ENCODE data around the gene HAT1. TPM values are rescaled to one million over a fixed set of nuclear protein-coding genes. Genes with fewer than 3 reads are reported as not detected.

The HAT1 gene
- total and polyA plus RNA-seq, 8 donors = 7.8 to 20.1 (median 16.2) TPM

DNA sequence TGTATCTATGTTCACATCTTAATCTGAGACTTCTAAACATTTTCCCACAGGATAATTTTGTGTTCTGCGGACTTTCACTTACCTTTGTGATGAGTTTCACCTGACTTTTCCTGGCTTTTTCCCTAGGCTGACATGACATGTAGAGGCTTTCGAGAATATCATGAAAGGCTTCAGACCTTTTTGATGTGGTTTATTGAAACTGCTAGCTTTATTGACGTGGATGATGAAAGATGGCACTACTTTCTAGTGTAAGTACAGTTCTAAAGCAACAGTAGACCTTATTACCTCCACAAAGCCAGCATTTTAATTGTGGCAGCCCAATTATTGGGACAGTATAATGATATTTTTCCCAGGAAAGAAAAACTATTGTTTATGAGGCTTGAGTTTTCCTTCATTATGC lies 43.4 kb downstream of the HAT1 start:
- intact Hi-C loops (cut with DNase I) = no loop called here
- no peaks in the 10 kb centered on the region for H3K4me1 ChIP-seq
- no peak overlapping the region for H3K27ac ChIP-seq
- 99% methylated on average over 3 of the region's 3 CpGs for WGBS, 2 donors
- H3K9me3 ChIP-seq = no peaks in the 10 kb centered on the region
- H3K36me3 ChIP-seq = peaks cover 0 to 12% (median 10%) of the 10 kb centered on the region in 3 donors
- FAIRE-seq (no peak), ATAC-seq (no peak), DNase-seq (no peak)
- no peaks in the 10 kb centered on the region for H3K27me3 ChIP-seq
- TF ChIP-seq, protein P1, sequence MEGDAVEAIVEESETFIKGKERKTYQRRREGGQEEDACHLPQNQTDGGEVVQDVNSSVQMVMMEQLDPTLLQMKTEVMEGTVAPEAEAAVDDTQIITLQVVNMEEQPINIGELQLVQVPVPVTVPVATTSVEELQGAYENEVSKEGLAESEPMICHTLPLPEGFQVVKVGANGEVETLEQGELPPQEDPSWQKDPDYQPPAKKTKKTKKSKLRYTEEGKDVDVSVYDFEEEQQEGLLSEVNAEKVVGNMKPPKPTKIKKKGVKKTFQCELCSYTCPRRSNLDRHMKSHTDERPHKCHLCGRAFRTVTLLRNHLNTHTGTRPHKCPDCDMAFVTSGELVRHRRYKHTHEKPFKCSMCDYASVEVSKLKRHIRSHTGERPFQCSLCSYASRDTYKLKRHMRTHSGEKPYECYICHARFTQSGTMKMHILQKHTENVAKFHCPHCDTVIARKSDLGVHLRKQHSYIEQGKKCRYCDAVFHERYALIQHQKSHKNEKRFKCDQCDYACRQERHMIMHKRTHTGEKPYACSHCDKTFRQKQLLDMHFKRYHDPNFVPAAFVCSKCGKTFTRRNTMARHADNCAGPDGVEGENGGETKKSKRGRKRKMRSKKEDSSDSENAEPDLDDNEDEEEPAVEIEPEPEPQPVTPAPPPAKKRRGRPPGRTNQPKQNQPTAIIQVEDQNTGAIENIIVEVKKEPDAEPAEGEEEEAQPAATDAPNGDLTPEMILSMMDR (IDR thresholded peaks at IDR 0.05) = no peak
- no peak overlapping the region for H3K4me3 ChIP-seq

DNA sequence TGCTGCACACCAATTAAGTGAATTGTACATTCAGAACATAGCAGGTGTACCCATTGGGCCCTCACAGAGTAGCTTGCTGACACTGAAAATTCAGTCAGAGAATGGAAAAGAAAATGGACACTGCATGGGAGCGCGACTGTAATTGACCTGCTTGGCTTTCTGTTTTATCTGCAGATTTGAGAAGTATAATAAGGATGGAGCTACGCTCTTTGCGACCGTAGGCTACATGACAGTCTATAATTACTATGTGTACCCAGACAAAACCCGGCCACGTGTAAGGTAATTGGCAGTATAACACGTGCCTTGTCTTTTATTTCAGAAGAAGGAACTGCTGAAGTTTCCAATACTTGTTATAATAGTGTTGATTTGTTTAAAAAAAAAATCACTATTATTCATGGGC lies 44.0 kb downstream of the HAT1 start:
- H3K4me1 ChIP-seq = no peaks in the 10 kb centered on the region
- H3K9me3 ChIP-seq = no peaks in the 10 kb centered on the region
- H3K27me3 ChIP-seq = no peaks in the 10 kb centered on the region
- FAIRE-seq = no peak
- ATAC-seq = no peak
- peaks cover 0 to 12% (median 10%) of the 10 kb centered on the region in 3 donors for H3K36me3 ChIP-seq
- whole genome bisulfite sequencing, 2 donors = 94 to 95% methylated on average over 8 of the region's 8 CpGs
- intact Hi-C loops (cut with DNase I) = no loop called here
- TF ChIP-seq, protein P1 (IDR thresholded peaks at IDR 0.05) = no peak
- H3K4me3 ChIP-seq = no peak overlapping the region
- no peak for DNase-seq
- H3K27ac ChIP-seq = no peak overlapping the region

DNA sequence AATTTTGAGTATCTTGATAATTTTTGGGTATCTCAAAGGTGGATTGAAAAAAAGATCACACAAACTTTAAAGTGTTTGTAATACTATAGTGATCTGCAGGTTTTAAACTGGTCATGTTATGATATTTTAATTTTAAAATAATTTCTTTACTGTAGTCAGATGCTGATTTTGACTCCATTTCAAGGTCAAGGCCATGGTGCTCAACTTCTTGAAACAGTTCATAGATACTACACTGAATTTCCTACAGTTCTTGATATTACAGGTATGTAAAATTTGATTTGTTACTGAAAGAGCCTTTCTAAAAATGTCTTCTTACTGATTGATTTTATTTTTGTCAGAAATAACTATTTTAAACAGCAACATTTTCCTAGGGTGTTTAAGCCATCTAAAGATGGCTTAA lies 44.4 kb downstream of the HAT1 start:
- H3K36me3 ChIP-seq = peaks cover 0 to 12% (median 10%) of the 10 kb centered on the region in 3 donors

DNA sequence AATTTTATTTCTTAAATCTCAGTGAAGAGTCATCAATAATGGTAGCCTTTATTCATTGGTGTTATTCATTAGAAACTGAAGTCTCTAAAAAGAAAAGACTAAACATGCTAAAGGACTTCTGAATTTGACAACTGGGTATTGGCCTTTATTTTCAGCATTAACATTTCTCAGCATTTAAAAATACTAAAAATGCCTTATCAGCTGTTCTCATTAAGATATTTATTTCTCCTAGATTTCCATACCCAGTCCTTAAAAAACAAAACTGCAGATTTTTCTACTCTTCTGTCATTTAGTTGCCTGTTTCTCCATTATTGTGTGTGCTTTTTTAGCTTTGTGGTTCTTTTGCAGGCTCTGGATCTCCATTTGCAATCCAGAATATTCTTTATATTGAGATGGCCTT lies 46.2 kb downstream of the HAT1 start:
- peaks cover 0 to 12% (median 10%) of the 10 kb centered on the region in 3 donors for H3K36me3 ChIP-seq
- no peaks in the 10 kb centered on the region for H3K9me3 ChIP-seq
- H3K27me3 ChIP-seq = no peaks in the 10 kb centered on the region
- ATAC-seq (no peak), FAIRE-seq (no peak), DNase-seq (no peak)
- TF ChIP-seq, protein P1 (IDR thresholded peaks at IDR 0.05) = no peak
- H3K4me1 ChIP-seq = no peaks in the 10 kb centered on the region
- intact Hi-C loops (cut with DNase I) = no loop called here
- no peak overlapping the region for H3K27ac ChIP-seq
- H3K4me3 ChIP-seq = no peak overlapping the region

More for the DNA sequence above, 44.4 kb downstream of the HAT1 start:
- Histone ChIP-seq H3K27ac (no peak overlapping the region), H3K9me3 (no peaks in the 10 kb centered on the region), H3K4me1 (no peaks in the 10 kb centered on the region), H3K4me3 (no peak overlapping the region), H3K27me3 (no peaks in the 10 kb centered on the region)
- DNase-seq (no peak), ATAC-seq (no peak), FAIRE-seq (peak; percentile 32)
- intact Hi-C loops (cut with DNase I) = no loop called here
- TF ChIP-seq, protein P1 (IDR thresholded peaks at IDR 0.05) = no peak

DNA sequence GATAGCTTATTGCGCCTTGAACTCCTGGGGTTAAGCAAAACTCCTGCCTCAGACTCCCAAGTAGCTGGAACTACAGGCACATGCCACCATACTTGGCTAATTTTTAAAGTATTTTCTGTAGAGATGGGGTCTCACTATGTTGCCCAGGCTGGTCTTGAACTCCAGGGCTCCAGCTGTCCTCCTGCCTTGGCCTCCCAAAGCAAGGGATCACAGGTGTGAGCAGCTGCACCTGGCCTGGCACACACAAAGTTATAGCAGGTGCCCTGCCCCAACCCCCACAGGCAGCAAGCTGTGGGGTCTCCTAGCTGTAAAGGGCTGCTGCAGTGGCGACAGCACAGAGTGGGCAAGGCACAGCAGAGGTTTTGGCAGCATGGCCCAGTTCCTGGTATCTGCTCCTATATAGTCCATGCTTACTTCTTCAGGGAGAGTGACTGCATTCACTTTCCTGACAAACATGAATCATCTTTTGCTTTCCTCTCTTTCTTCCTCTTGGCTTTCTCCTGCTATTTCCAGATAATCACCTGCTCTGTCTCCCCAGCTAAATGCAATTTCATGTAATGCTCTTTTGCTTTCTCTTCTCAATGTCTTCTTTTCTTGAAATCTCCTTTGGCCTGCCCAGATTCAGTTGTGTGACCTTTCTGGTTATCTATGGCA lies 50.2 kb downstream of the HAT1 start:
- TF ChIP-seq, protein P1 (IDR thresholded peaks at IDR 0.05) = no peak
- Histone ChIP-seq H3K4me1 (no peaks in the 10 kb centered on the region), H3K9me3 (no peaks in the 10 kb centered on the region), H3K4me3 (no peak overlapping the region), H3K27ac (no peak overlapping the region), H3K36me3 (peaks cover 0 to 8% (median 0%) of the 10 kb centered on the region in 3 donors), H3K27me3 (no peaks in the 10 kb centered on the region)
- intact Hi-C loops (cut with DNase I) = no loop called here
- DNase-seq (no peak), ATAC-seq (no peak), FAIRE-seq (no peak)
- WGBS, 2 donors = 99 to 100% methylated on average over 2 of the region's 2 CpGs
